ENCODE data around the gene TMC5. TPM values are rescaled to one million over a fixed set of nuclear protein-coding genes. Genes with fewer than 3 reads are reported as not detected.

TMC5 gene
- total RNA-seq, 4 donors from 2014 or later = not detected

GRCh38 chr16:19463468-19464315 is 46.0 kb downstream of the TMC5 start:
- TF ChIP-seq EP300 (IDR thresholded peaks at IDR 0.05) = no peak
- TF ChIP-seq CTCF (IDR thresholded peaks at IDR 0.05) = no peak
- TF ChIP-seq POLR2A (IDR thresholded peaks at IDR 0.05) = no peak
- Histone ChIP-seq H3K36me3 (no peaks in the 10 kb centered on the region), H3K4me3 (no peak overlapping the region), H3K27me3 (no peaks in the 10 kb centered on the region), H3K9me3 (peaks cover 0 to 3% (median 0%) of the 10 kb centered on the region in 4 donors), H3K27ac (no peak overlapping the region), H3K4me1 (no peaks in the 10 kb centered on the region)
- no peak for DNase-seq (ENCODE audit: low spot score in 2 of 2)
- 89 to 91% methylated on average over 12 of the region's 12 CpGs for WGBS, 2 donors

GRCh38 chr16:19468300-19468699 is 50.6 kb downstream of the TMC5 start:
- TF ChIP-seq EP300 (IDR thresholded peaks at IDR 0.05) = no peak
- TF ChIP-seq POLR2A (IDR thresholded peaks at IDR 0.05) = no peak
- TF ChIP-seq CTCF (IDR thresholded peaks at IDR 0.05) = no peak
- Histone ChIP-seq H3K4me3 (no peak overlapping the region), H3K36me3 (no peaks in the 10 kb centered on the region), H3K27me3 (no peaks in the 10 kb centered on the region), H3K4me1 (no peaks in the 10 kb centered on the region), H3K9me3 (peaks cover 0 to 5% (median 0%) of the 10 kb centered on the region in 4 donors), H3K27ac (no peak overlapping the region)
- DNase-seq (ENCODE audit: low spot score in 2 of 2) = no peak
- WGBS, 2 donors = 90 to 92% methylated on average over 3 of the region's 3 CpGs

GRCh38 chr16:19472482-19472881 is 54.8 kb downstream of the TMC5 start:
- no peak for DNase-seq (ENCODE audit: low spot score in 2 of 2)
- 83 to 88% methylated on average over 6 of the region's 6 CpGs for WGBS, 2 donors
- H3K4me3 ChIP-seq = no peak overlapping the region
- H3K27me3 ChIP-seq = no peaks in the 10 kb centered on the region
- H3K27ac ChIP-seq = no peak overlapping the region
- no peaks in the 10 kb centered on the region for H3K36me3 ChIP-seq
- peaks cover 0 to 5% (median 0%) of the 10 kb centered on the region in 4 donors for H3K9me3 ChIP-seq
- no peaks in the 10 kb centered on the region for H3K4me1 ChIP-seq
- TF ChIP-seq EP300 (IDR thresholded peaks at IDR 0.05) (no peak), POLR2A (IDR thresholded peaks at IDR 0.05) (no peak), CTCF (IDR thresholded peaks at IDR 0.05) (no peak)

GRCh38 chr16:19474617-19475016 is 56.9 kb downstream of the TMC5 start:
- DNase-seq (ENCODE audit: low spot score in 2 of 2) = no peak
- H3K27me3 ChIP-seq = no peaks in the 10 kb centered on the region
- H3K4me1 ChIP-seq = no peaks in the 10 kb centered on the region
- H3K9me3 ChIP-seq = no peaks in the 10 kb centered on the region
- no peak overlapping the region for H3K4me3 ChIP-seq
- H3K36me3 ChIP-seq = no peaks in the 10 kb centered on the region
- 49 to 56% methylated on average over 5 of the region's 5 CpGs for WGBS, 2 donors
- no peak for TF ChIP-seq EP300 (IDR thresholded peaks at IDR 0.05)
- TF ChIP-seq POLR2A (IDR thresholded peaks at IDR 0.05) = no peak
- no peak for TF ChIP-seq CTCF (IDR thresholded peaks at IDR 0.05)
- H3K27ac ChIP-seq = no peak overlapping the region

- H3K27ac ChIP-seq = no peak overlapping the region
- no peak for DNase-seq (ENCODE audit: low spot score in 2 of 2)
- H3K4me3 ChIP-seq = no peak overlapping the region
- TF ChIP-seq CTCF (IDR thresholded peaks at IDR 0.05) (no peak), EP300 (IDR thresholded peaks at IDR 0.05) (no peak), POLR2A (IDR thresholded peaks at IDR 0.05) (no peak)
- no peaks in the 10 kb centered on the region for H3K4me1 ChIP-seq
- WGBS, 2 donors = 85 to 90% methylated on average over 1 of the region's 1 CpG
- H3K27me3 ChIP-seq = no peaks in the 10 kb centered on the region
- no peaks in the 10 kb centered on the region for H3K36me3 ChIP-seq
- H3K9me3 ChIP-seq = peaks cover 0 to 6% (median 0%) of the 10 kb centered on the region in 4 donors
These were observed 60.8 kb downstream of the TMC5 start for GRCh38 chr16:19478505-19478904.

Data from tibial nerve (tissue), 4 donors.